Dedifferentiated amniotic fluid mesenchymal stem cell (primary cell): ENCODE data around the gene EXD2.
"Not testable (repeated sequence)": the region's sequence is repeated elsewhere in the genome, so short reads cannot be mapped to it uniquely, and the experiment has no call there.

Experiments used
- DNase-seq: peaks from one replicate; pipeline ENCODE4 v3.0.0-alpha.2; 2016; ENCODE audit errors: extremely low spot score

The EXD2 gene

GRCh38 chr14:69191340-69192111, at the start of gene EXD2:
TSS of gene EXD2 (plus strand) at chr14:69191498. CDS start at chr14:69209471, 17,973 bp downstream.
- DNase-seq = peak; percentile 63

DNA sequence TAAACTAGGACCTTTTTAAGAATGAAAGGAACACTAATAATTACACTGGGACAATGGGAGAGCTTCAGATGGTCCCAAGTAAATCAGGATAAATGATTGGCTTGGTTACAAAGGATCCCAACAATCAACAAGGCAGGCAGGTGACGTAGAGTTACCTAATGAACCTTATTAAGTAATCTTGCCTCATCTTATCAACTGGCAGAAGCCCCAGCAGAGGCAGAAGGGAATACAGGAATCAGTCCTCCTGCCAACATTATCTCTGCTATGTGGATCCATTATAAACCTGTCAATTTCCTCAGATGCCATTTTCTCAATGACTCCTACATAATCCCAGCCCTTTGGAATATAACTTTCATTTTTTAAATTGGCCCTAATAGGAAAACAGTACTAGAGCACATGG, 49.7 kb upstream of the EXD2 start:
- DNase-seq = no peak

DNA sequence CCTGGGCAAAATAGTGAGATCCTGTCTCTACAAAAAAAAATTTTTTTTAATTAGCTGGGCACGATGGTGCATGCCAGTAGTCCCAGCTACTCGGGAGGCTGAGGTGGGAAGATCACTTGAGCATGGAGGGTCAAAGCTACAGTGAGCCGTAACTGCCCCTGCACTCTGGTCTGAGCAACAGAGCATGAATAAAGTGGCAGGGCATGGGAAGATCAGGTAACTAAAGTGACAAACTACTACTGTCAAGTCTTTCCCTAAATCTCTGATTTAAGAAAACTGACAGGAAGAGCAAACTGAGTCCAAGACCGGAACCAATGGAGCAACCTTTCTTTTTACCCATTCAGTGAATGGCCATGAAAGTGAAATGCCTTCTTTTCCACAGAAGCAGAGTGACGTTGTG, 49.2 kb upstream of the EXD2 start:
- DNase-seq = no peak

DNA sequence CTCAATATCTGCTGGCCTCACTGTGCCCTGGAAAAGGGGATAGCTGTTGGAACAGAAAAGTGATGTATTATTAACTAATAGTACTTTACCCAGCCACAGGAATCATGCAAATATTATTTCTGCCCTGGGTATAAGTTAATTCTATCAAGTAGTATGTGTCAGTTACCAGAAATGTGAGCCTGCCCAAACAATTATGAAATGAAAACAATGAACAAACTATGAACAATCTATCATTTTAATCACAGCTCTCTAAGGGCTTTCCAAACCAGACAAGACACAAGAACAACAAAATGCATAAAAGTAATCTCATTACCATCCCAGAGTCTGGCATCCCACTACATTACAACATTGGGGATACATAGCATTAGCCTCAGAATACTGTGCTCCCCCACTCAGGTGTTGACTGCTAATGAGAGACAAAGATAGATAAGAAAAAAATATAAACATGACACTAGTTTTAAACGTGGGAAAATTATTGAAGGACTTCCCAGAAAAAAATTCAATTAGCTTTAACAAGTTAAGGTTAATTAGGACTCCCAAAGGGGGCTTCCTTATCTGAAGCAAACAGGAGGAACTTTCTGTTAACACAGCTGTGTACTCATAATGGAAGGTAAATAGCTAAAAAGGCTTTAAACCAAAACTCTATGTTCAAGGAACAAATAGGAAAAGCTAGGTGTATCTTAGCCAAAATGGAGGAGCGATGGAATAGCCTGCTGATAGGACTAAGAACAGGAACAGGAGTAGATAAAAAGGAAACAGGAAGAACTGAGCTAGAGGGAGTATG, 41.6 kb upstream of the EXD2 start:
- no peak for DNase-seq

DNA sequence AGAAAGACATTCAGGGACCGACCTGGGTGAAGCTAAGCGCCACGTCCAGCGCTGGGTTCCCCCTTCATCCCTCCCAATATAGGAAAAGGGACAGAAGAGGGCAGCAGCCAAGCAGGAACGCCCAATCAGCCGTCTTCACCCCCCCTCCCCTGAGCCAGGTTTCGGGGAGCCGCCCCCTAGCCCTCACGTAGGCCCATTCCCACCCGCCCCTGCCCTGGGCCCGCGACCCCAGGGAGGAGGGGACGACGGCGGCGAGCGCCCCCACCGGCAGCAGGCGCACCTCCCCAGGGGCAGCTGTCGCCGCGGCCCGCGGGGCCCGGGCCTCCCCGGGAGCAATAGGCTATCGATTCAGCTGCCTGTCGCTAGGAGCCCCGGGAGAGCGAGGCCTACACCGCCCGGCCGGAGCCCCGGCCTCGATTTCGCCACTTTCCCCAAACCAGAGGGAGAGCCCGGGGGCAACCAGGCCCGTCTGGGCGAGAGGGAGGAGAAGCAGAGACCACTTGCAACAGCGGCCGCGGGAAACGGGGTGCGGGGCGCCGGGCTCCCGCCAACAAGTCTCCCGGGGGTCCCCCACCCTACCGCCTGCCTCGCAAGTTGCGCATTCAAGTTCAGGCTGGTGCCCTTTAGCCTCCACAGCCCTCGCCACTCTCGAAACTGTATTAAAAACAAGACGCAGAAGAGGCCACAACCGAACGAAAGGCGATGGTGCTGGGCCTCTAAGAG, 39.7 kb upstream of the EXD2 start:
- peak; percentile 30 for DNase-seq

GRCh38 chr14:69152181-69152901, 39.0 kb upstream of the EXD2 start:
- peak; percentile 24 for DNase-seq

GRCh38 chr14:69152902-69153151, 38.5 kb upstream of the EXD2 start, which contains the start of gene DCAF5:
TSS of gene DCAF5 (minus strand) at chr14:69153119. CDS start at chr14:69152978, 141 bp downstream.
- no peak for DNase-seq

- peak; percentile 86 for DNase-seq
Measured at GRCh38 chr14:69153152-69153872, 38.0 kb upstream of the EXD2 start.

GRCh38 chr14:69153873-69154270, 37.4 kb upstream of the EXD2 start:
- no peak for DNase-seq

GRCh38 chr14:69154779-69155178, 36.5 kb upstream of the EXD2 start:
- DNase-seq = no peak

DNA sequence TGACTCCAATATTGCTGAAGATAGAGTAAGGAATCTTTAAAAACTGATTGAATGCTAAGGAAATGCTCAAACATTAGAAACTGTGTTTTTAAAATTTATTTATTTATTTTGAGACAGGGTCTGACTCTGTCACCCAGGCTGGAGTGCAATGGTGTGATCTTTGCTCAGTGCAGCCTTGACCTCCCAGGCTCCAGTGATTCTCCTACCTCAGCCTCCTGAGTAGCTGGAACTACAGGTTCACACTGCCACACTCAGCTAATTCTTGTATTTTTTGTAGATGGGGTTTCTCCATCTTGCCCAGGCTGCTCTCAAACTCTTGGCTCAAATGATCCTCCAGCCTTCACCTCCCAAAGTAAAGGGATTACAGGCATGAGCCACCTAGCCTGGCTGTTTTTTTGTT, 35.1 kb upstream of the EXD2 start:
- DNase-seq = no peak

GRCh38 chr14:69161590-69161989, 29.7 kb upstream of the EXD2 start:
- no peak for DNase-seq

DNA sequence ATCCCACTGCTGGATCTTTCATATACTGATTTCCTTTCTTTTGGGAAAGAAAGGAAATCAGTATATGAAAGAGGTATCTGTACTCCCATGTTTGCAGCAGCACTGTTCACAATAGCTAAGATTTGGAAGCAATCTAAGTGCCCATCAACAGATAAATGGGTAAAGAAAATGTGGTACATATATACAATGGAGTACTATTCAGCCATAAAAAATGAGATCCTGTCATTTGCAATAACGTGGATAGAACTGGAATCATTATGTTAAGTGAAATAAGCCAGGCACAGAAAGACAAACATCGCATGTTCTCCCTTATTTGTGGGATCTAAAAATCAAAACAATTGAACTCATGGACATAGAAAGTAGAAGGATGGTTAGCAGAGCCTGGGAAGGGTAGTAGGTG, 25.5 kb upstream of the EXD2 start:
- not testable (repeated sequence) for DNase-seq

DNA sequence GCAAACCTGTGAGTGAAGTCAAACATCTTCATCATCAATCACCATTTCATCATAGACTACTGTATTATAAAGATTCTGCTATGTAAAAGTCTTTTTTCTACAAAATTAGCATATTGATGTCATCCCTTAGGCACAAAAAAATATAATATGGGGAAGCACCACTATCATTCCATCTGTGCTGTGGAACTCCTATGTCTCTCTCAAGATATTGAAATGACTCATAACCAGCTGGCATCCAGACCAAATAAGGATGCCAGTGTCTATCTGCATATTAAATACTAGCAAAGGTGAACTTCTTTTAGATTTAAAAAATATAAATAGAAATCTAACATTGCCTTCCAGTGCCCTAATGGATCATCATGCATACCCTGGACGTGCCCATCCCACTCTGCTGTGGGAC, 20.5 kb upstream of the EXD2 start:
- DNase-seq = no peak

DNA sequence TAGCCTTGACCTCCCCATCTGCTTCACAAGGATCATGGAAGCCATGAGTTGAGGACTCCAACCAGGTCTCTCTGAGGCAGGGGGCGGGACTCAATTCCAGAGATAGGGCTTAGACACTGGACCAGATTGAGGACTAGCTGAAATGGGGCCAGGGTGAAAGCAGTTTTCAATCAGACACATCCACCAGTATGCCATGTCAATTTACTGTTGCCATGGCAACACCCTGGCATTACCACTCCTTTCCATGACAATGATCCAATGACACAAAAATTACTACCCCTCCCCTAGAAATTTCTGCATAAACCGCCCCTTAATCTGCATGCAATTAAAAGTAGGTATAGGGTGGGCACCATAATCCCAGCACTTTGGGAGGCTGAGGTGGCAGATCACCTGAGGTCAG, 19.7 kb upstream of the EXD2 start:
- DNase-seq = no peak

GRCh38 chr14:69175130-69175529, 16.2 kb upstream of the EXD2 start:
- DNase-seq = no peak

DNA sequence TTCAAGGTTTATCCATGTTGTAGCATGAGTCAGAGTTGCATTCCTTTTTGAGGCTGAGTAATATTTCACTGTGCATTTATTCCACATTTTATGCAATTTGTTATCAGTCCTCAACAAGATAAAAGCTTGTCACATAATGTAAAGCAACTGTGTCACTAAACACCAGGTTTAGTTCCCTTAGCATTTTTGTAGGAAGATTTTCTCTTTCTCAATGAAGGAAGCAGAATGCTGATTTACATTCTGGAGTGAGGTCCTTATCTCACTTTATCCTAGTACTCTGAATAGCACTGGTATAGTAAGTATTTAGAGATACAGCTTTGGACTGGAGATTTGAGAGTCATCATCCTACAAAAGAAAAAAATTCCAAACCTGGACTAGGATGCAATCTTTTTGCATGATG, 9.8 kb upstream of the EXD2 start:
- no peak for DNase-seq

- not testable (repeated sequence) for DNase-seq
Measured at GRCh38 chr14:69182580-69182979, 8.7 kb upstream of the EXD2 start.

GRCh38 chr14:69183735-69184134, 7.6 kb upstream of the EXD2 start:
- DNase-seq = no peak

- no peak for DNase-seq
Measured at GRCh38 chr14:69190191-69190590, 1.1 kb upstream of the EXD2 start.

GRCh38 chr14:69193721-69194120, 2.4 kb downstream of the EXD2 start:
- DNase-seq = no peak
